Choroid plexus epithelial cell (primary cell): ENCODE measurements around the gene LRP1.

Experiments used
- DNase-seq: peaks from one replicate; pipeline ENCODE4 v3.0.0-alpha.2; 2010; ENCODE audit warnings: low read depth
- H3K4me3 ChIP-seq: 2 replicates; pipeline ENCODE4 v1.5.1; 2011; ENCODE audit warnings: low read depth, mild to moderate bottlenecking, control low read depth, low read length, moderate library complexity
- TF ChIP-seq, protein P1 (sequence below): conservative IDR thresholded peaks from 2 replicates; pipeline ENCODE4 v1.5.1; 2011; ENCODE audit warnings: low read depth, mild to moderate bottlenecking, control low read depth, inconsistent platforms, low read length, moderate library complexity

LRP1 gene

DNA sequence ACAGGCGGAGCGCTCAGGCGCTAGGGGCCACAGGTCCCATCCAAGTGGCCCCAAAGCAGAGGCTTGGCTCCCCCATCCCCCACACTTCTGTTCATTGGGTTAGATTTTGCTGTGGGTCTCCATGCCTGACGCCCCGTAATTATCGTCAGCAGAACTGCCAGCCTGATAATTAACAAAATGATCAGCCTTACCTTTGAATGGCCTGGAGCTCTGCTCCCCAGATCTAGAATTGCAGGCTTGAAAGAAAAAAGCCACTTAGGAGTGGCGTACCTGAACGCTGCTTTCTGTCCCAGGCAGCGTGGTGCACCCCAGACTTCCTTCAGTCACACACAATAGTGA lies 47.8 kb downstream of the LRP1 start:
- H3K4me3 ChIP-seq, result no peak overlapping the region
- TF ChIP-seq, protein P1, sequence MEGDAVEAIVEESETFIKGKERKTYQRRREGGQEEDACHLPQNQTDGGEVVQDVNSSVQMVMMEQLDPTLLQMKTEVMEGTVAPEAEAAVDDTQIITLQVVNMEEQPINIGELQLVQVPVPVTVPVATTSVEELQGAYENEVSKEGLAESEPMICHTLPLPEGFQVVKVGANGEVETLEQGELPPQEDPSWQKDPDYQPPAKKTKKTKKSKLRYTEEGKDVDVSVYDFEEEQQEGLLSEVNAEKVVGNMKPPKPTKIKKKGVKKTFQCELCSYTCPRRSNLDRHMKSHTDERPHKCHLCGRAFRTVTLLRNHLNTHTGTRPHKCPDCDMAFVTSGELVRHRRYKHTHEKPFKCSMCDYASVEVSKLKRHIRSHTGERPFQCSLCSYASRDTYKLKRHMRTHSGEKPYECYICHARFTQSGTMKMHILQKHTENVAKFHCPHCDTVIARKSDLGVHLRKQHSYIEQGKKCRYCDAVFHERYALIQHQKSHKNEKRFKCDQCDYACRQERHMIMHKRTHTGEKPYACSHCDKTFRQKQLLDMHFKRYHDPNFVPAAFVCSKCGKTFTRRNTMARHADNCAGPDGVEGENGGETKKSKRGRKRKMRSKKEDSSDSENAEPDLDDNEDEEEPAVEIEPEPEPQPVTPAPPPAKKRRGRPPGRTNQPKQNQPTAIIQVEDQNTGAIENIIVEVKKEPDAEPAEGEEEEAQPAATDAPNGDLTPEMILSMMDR, result no peak
- DNase-seq, result no peak

DNA sequence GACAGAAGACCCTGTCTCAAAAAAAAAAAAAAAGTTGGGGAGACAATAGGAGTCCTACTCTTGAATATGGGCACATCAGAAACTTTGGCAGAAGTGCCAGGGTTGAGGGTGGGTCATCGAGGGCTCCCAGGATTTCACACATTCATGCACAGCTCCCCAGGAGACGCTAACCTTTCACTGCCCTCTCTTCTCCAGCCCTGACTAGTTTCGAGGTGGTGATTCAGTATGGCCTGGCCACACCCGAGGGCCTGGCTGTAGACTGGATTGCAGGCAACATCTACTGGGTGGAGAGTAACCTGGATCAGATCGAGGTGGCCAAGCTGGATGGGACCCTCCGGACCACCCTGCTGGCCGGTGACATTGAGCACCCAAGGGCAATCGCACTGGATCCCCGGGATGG lies 48.6 kb downstream of the LRP1 start:
- no peak overlapping the region for H3K4me3 ChIP-seq
- TF ChIP-seq, protein P1, result no peak
- peak; percentile 34 for DNase-seq

DNA sequence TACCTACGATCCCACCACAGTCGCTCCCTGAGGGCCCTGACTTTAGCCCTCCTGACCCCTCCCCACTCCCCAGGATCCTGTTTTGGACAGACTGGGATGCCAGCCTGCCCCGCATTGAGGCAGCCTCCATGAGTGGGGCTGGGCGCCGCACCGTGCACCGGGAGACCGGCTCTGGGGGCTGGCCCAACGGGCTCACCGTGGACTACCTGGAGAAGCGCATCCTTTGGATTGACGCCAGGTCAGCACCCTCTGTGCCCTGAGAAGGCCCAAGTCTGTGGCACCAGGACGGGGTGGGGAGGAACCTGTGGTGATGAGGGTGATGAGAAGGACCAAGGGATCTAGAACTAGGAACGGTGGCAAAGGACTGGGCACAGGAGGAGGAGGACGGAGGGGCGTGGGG lies 49.1 kb downstream of the LRP1 start:
- TF ChIP-seq, protein P1, result no peak
- no peak for DNase-seq
- no peak overlapping the region for H3K4me3 ChIP-seq

DNA sequence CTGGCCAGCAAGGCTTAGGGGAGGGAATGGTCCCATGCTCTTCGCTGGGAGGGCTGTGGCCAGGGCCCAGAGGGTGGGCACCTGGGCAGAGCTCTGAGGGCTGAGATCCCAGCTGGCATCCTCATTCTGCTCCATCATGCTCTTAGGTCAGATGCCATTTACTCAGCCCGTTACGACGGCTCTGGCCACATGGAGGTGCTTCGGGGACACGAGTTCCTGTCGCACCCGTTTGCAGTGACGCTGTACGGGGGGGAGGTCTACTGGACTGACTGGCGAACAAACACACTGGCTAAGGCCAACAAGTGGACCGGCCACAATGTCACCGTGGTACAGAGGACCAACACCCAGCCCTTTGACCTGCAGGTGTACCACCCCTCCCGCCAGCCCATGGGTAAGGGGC lies 49.9 kb downstream of the LRP1 start:
- no peak for DNase-seq
- TF ChIP-seq, protein P1, result no peak
- no peak overlapping the region for H3K4me3 ChIP-seq

DNA sequence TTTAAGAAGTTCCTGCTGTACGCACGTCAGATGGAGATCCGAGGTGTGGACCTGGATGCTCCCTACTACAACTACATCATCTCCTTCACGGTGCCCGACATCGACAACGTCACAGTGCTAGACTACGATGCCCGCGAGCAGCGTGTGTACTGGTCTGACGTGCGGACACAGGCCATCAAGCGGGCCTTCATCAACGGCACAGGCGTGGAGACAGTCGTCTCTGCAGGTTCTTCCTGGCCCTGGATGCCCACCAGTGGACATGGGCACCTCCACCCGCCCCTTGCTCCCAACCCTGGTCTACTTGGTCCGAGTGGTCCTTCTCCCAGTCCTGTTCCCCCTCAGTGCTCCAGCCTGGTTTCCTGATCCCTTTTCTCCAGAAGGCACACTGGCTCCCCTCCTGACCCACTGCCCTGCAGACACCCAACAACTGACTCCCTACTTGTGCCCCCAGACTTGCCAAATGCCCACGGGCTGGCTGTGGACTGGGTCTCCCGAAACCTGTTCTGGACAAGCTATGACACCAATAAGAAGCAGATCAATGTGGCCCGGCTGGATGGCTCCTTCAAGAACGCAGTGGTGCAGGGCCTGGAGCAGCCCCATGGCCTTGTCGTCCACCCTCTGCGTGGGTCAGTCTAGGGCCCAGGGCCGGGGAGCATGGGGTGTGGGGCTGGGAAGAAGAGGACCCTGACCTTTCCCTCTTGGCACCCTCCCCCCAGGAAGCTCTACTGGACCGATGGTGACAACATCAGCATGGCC lies 51.2 kb downstream of the LRP1 start:
- no peak overlapping the region for H3K4me3 ChIP-seq
- no peak for DNase-seq
- TF ChIP-seq, protein P1, result no peak

DNA sequence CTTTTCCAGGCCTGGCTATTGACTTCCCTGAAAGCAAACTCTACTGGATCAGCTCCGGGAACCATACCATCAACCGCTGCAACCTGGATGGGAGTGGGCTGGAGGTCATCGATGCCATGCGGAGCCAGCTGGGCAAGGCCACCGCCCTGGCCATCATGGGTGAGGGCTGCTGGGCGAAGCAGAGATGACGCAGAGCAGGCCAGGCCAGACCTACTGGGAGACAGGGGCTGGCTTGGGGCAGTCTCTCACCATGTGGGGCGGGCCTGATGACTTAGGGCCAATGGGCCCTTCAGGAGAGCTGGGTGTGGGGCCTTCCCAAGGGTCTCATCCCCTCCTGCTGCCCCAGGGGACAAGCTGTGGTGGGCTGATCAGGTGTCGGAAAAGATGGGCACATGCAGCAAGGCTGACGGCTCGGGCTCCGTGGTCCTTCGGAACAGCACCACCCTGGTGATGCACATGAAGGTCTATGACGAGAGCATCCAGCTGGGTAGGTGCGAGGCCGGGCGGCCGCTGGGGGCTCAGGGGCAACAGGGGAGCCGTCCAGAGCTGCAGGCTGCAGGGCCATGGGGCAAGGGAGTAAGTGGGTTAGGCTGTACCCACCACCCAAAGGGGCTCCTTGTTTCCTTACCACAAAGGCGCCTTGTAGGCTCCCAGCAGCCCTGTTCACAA lies 52.2 kb downstream of the LRP1 start:
- TF ChIP-seq, protein P1, result no peak
- no peak overlapping the region for H3K4me3 ChIP-seq
- no peak for DNase-seq

DNA sequence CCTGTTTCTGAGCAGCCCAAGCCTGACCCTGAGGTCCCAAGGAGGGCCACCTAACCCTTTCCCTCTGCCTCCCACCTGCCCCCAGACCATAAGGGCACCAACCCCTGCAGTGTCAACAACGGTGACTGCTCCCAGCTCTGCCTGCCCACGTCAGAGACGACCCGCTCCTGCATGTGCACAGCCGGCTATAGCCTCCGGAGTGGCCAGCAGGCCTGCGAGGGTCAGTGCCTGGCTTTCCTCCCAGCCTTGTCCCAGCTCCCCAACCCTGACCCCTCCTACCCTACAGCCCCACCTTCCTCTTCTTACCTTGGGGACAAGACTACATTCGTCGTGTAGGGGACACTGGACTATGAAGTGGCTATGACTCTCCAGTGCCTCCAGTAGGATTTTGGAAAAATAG lies 52.8 kb downstream of the LRP1 start:
- DNase-seq, result no peak
- H3K4me3 ChIP-seq, result no peak overlapping the region
- TF ChIP-seq, protein P1, result no peak
